GM19324 (cell line): Measurements from ENCODE around the gene AANAT.

ENCODE experiments used
- ATAC-seq: cut with Tn5 transposase; IDR thresholded peaks from one replicate; pipeline ENCODE4 v1.9.1; 2021; ENCODE audit warnings: mild to moderate bottlenecking, moderate library complexity; ENCODE audit not compliant: unreplicated experiment, low FRiP score

The AANAT gene

GRCh38 chr17:76441686-76442340, 25.6 kb upstream of the AANAT start:
- no peak for ATAC-seq

GRCh38 chr17:76442341-76443338, 24.8 kb upstream of the AANAT start:
- no peak for ATAC-seq

- ATAC-seq = no peak
Measured at GRCh38 chr17:76444518-76445311, 22.7 kb upstream of the AANAT start.

GRCh38 chr17:76445697-76446448, 21.5 kb upstream of the AANAT start:
- no peak for ATAC-seq

GRCh38 chr17:76446449-76447231, 20.8 kb upstream of the AANAT start:
- no peak for ATAC-seq

GRCh38 chr17:76447931-76448652, 19.3 kb upstream of the AANAT start:
- ATAC-seq = no peak

GRCh38 chr17:76449126-76449525, 18.3 kb upstream of the AANAT start:
- no peak for ATAC-seq

- no peak for ATAC-seq
Measured at GRCh38 chr17:76451506-76451905, 15.9 kb upstream of the AANAT start.

- peak; percentile 36 for ATAC-seq
Measured at GRCh38 chr17:76452127-76452659, 15.2 kb upstream of the AANAT start.

- ATAC-seq = peak; percentile 81
Measured at GRCh38 chr17:76452660-76453430, 14.6 kb upstream of the AANAT start, which contains the start of gene UBE2O. UBE2O (minus strand) TSS chr17:76453152; CDS start chr17:76453141, 11 bp downstream.

- ATAC-seq = no peak
Measured at GRCh38 chr17:76453431-76453743, 14.0 kb upstream of the AANAT start.

- ATAC-seq = no peak
Measured at GRCh38 chr17:76458580-76459490, 8.6 kb upstream of the AANAT start.

GRCh38 chr17:76459674-76460073, 7.7 kb upstream of the AANAT start:
- no peak for ATAC-seq

GRCh38 chr17:76461765-76462555, 5.4 kb upstream of the AANAT start:
- no peak for ATAC-seq

- ATAC-seq = no peak
Measured at GRCh38 chr17:76462556-76463290, 4.7 kb upstream of the AANAT start.
